Skeletal muscle satellite cell (primary cell): ENCODE measurements around the gene RAMP1. TPM values are rescaled to one million over a fixed set of nuclear protein-coding genes. Genes with fewer than 3 reads are reported as not detected.

Source experiments
- H3K27me3 ChIP-seq: 2 replicates; pipeline ENCODE4 v1.7.0; 2013; ENCODE audit warnings: low read length; ENCODE audit not compliant: control insufficient read depth, insufficient read depth
- H3K36me3 ChIP-seq: 2 replicates; pipeline ENCODE4 v1.7.0; 2013; ENCODE audit warnings: mild to moderate bottlenecking, control low read depth, low read length; ENCODE audit not compliant: insufficient read depth
- H3K4me1 ChIP-seq: 2 replicates; pipeline ENCODE4 v1.7.0; 2013; ENCODE audit warnings: low read length; ENCODE audit not compliant: control insufficient read depth, insufficient read depth
- H3K4me2 ChIP-seq: 2 replicates; pipeline ENCODE4 v1.7.0; 2013; ENCODE audit warnings: mild to moderate bottlenecking, low read length
- H3K4me3 ChIP-seq: 2 replicates; pipeline ENCODE4 v1.7.0; 2013; ENCODE audit warnings: low read length
- H3K9ac ChIP-seq: 2 replicates; pipeline ENCODE4 v1.7.0; 2013; ENCODE audit warnings: mild to moderate bottlenecking, low read depth, low read length, moderate library complexity
- H3K9me3 ChIP-seq: replicated peaks from 2 replicates; pipeline ENCODE4 v1.7.0; 2013; ENCODE audit warnings: mild to moderate bottlenecking, control low read depth, low read length
- total RNA-seq: library from RNA; depleted of rRNA; stranded (reverse); fragments of >200 nt; gene quantifications from 2 replicates; pipeline ENCODE4 v1.2.3, GENCODE V29; 2012; rRNA removed

Gene RAMP1
- 4.8 TPM in 1 of 2 replicates, not detected in the other for total RNA-seq

DNA sequence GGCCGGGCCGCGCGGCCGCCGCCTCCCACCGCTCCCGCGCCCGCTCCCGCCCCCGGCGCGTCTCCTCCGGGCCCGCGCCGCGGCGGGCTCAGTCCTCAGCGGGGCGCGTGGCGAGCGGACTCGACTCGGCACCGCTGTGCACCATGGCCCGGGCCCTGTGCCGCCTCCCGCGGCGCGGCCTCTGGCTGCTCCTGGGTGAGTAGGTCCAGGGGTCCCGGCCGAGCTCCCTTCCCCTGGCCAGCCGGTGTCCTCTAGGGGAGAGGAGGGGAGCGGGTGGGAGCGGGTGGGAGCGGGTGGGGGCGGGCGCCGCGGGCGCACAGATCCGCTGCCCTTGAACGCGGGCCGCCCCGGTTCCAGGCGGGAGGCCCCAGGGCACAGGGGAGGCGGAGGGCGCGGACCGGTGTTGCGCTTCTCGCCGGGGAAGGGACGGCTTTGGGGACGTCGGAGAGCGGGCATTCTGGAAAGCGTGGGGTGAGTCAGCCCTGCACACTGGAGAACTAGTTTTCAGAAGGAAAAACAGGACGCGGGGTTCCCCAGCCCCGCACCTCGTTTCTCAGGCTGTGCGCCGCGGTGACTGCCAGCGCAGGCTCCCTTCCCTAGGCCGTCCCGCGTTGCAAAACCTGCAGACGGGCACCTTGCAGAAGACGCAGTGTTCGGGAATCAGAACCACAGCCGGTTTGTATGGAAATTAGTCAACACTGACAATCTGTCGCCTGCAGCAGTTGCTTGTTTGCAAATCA, at the start of gene RAMP1:
TSS of gene RAMP1 (plus strand) at position 91 of the 740 bp plus-strand sequence. CDS start at position 144, 53 bp downstream.
- Histone ChIP-seq H3K4me3 (peak within 1 kb of the TSS; percentile 74), H3K27me3 (peaks cover 3% of the 10 kb centered on the region), H3K4me2 (peak within 1 kb of the TSS; percentile 91), H3K4me1 (peaks cover 38% of the 10 kb centered on the region), H3K9me3 (no peaks in the 10 kb centered on the region), H3K36me3 (no peaks in the 10 kb centered on the region), H3K9ac (peak within 1 kb of the TSS; percentile 77)

DNA sequence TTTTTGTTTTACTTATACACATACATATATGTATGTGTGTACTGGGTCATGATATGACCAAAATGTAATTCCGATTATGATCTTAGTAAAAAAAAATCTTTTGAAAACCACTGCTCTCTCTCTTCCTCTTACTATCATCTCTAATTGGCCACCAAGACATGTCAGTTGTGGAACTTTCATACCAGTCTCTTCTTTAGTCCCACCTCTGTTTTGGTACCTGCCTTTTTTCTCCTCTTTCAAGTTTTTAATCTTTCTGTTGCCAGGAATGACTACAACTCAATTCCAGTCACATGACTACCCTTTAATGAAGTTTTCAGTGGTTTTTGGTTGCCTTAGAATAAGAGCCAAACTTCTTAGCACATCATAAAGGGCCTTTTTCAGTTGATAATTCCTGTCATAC, 43.8 kb upstream of the RAMP1 start:
- H3K27me3 ChIP-seq = peaks cover 11% of the 10 kb centered on the region
- H3K9ac ChIP-seq = no peak overlapping the region
- H3K4me3 ChIP-seq = no peak overlapping the region
- no peaks in the 10 kb centered on the region for H3K4me1 ChIP-seq
- no peak overlapping the region for H3K4me2 ChIP-seq
- H3K9me3 ChIP-seq = no peaks in the 10 kb centered on the region
- no peaks in the 10 kb centered on the region for H3K36me3 ChIP-seq

DNA sequence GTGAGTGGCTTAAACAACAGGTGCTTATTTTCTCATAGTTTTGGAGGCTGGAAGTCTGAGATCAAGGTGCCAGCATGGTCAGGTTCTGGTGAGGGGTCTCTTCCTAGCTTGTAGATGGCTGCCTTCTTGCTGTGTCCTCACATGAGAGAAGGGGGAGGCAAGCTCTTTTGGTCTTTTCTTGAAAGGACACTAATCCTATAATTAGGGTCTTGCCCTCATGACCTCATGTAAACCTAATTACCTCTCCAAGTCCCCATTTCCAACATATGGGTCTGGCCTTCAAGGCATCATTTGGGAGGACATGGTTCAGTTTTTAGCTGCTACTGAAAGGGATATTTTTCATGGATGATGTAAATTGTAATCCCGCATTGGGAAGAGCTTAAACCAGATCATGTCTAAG, 42.9 kb upstream of the RAMP1 start:
- Histone ChIP-seq H3K36me3 (no peaks in the 10 kb centered on the region), H3K27me3 (peaks cover 7% of the 10 kb centered on the region), H3K4me3 (no peak overlapping the region), H3K4me1 (no peaks in the 10 kb centered on the region), H3K9ac (no peak overlapping the region), H3K4me2 (no peak overlapping the region), H3K9me3 (no peaks in the 10 kb centered on the region)

DNA sequence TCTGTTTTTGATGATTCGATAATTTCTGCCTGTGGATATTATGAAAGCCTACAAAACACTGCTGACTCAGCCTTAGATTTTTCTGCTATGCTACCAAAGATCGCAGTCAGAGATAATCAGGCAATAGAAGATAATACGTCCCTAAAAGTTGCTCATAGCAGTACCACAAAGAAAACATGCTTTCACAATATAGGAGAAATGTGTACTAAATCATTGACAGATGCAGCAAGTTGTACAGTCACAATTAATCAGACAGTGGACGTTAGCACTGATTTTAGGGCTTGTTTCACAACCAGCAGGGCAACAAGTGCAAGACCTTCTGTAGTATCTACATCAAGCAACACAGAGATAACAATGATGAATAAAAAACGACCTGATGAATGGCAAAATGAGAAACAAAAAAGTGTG, 41.4 kb upstream of the RAMP1 start:
- H3K4me2 ChIP-seq = peak overlapping the region; percentile 1
- no peaks in the 10 kb centered on the region for H3K27me3 ChIP-seq
- H3K36me3 ChIP-seq = no peaks in the 10 kb centered on the region
- no peaks in the 10 kb centered on the region for H3K9me3 ChIP-seq
- no peaks in the 10 kb centered on the region for H3K4me1 ChIP-seq
- H3K4me3 ChIP-seq = no peak overlapping the region
- no peak overlapping the region for H3K9ac ChIP-seq

DNA sequence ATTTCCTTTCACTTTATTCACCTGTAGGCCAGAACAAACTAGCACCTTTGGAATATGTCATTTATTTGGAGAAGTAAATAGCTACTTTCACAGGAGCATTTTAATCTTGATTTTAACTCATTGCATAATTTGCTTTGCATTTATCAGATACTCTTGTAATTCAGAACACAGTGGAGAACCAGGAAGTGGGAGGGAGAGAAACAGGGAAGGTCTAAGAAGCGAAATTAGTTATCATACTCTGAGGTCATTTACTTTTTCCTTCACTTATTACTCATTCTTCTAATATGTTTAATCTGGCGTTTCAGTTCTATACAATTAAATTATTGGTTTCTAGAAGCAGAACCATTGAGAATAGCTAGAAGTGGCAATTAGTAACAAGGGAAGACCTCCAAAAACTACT, 40.2 kb upstream of the RAMP1 start:
- no peaks in the 10 kb centered on the region for H3K27me3 ChIP-seq
- no peaks in the 10 kb centered on the region for H3K4me1 ChIP-seq
- no peak overlapping the region for H3K4me2 ChIP-seq
- no peaks in the 10 kb centered on the region for H3K36me3 ChIP-seq
- no peak overlapping the region for H3K9ac ChIP-seq
- H3K9me3 ChIP-seq = no peaks in the 10 kb centered on the region
- H3K4me3 ChIP-seq = no peak overlapping the region

DNA sequence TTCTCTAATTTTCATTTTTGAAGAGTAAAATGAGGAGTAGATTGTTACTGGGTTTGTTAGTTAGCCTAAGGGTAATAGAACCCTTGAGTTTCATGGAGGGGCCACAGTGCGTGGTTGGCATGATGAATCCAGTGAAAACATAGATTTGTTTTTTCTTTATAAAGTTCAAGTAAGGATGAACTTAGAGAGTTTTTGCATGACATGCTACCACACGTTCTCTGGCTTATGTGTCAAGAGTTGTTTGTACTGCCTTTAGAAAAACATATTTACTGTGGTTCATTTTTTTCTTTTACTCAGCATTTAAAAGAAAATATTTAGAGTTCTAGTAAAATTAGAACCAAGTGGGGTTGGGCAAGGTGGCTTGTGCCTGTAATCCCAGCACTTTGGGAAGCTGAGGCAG, 39.0 kb upstream of the RAMP1 start:
- no peaks in the 10 kb centered on the region for H3K9me3 ChIP-seq
- H3K36me3 ChIP-seq = no peaks in the 10 kb centered on the region
- H3K9ac ChIP-seq = no peak overlapping the region
- H3K4me1 ChIP-seq = no peaks in the 10 kb centered on the region
- H3K27me3 ChIP-seq = no peaks in the 10 kb centered on the region
- no peak overlapping the region for H3K4me3 ChIP-seq
- no peak overlapping the region for H3K4me2 ChIP-seq

DNA sequence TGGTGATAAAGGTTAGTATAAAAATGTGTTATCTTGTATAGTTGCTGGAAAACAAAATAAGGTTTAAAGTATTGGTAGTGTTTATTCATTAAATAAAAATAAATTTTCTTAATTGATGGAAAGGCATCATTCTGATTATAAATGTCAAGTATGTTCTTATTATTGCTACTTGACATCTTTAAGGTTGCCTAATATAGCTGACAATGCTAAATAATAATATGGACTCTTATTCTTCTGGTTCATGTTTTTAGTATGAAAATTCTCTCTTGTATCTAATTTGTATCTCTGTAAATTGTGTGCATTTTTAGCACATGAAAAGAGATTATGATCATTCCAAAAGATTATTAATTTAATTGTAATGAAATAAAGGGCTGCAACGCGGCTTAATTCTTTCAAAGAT, 35.9 kb upstream of the RAMP1 start:
- Histone ChIP-seq H3K27me3 (no peaks in the 10 kb centered on the region), H3K4me2 (no peak overlapping the region), H3K9me3 (no peaks in the 10 kb centered on the region)

DNA sequence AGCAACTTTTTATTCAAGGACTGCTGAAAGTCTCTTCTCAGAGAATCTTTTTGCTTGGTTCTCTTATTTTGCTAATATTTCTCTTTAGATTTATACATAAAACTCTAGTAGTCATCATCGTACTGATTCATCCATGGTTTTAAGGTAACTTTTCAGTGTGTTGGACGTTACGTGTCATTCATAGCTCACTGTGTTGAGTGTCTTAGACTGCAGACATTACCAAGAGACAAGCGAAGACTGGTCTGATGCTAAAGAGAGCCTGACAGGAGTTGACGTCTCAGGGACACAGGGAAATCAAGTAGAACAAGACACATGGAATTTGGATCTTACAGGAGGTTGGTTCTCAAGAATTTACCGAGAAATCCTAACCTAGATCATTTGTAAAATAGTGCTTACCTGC, 35.3 kb upstream of the RAMP1 start:
- no peaks in the 10 kb centered on the region for H3K4me1 ChIP-seq
- H3K9me3 ChIP-seq = no peaks in the 10 kb centered on the region
- no peaks in the 10 kb centered on the region for H3K27me3 ChIP-seq
- H3K4me3 ChIP-seq = no peak overlapping the region
- no peak overlapping the region for H3K9ac ChIP-seq
- no peaks in the 10 kb centered on the region for H3K36me3 ChIP-seq
- no peak overlapping the region for H3K4me2 ChIP-seq

More for the DNA sequence above, 35.9 kb upstream of the RAMP1 start:
- no peaks in the 10 kb centered on the region for H3K4me1 ChIP-seq
- no peak overlapping the region for H3K4me3 ChIP-seq
- H3K36me3 ChIP-seq = no peaks in the 10 kb centered on the region
- H3K9ac ChIP-seq = no peak overlapping the region

DNA sequence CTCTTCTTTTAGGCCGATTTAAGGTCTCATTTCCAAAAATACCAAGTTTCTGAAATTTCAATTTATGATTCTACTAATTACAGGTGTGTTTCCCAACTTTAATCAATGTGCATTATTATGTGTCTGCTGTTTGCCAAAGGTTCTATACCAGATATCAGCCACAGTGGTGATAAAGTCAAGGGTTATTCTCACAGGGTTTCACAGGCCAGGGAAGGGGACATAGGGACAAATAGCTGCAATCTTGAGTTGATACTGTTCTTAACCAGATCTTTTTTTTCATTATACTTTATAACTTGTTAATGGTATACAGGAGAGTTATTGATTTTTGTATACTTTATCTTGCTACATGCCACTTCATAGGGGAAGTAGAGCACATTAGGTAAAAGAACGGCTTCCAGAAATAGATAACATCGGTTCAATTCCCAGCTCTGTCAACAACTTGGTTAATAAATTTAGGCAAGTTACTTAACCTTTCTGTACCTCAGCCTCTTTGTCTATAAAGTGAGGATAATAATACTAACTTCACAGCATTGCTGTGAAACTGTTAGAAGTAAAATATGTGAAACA, 31.9 kb upstream of the RAMP1 start:
- Histone ChIP-seq H3K4me3 (no peak overlapping the region), H3K27me3 (no peaks in the 10 kb centered on the region)

DNA sequence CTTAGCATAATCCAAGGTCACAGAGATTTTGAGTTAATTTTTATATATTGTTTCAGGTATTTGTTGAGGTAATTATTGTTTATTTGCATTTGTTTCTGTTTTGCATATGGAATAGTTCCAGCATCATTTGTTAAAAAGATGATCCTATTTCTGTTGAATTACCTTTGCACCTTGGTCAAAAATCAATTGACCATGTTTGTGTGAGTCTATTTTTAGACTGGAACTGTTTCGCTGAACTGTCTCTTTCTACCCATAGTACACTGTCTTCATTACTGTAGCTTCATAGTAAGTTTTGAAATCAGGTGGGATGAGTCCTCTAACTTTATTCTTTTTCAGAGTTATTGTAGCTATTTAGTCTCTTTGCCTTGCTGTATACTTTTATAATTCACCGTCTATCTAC, 28.9 kb upstream of the RAMP1 start:
- H3K4me1 ChIP-seq = no peaks in the 10 kb centered on the region
- H3K4me2 ChIP-seq = no peak overlapping the region
- no peaks in the 10 kb centered on the region for H3K9me3 ChIP-seq
- no peaks in the 10 kb centered on the region for H3K27me3 ChIP-seq
- no peaks in the 10 kb centered on the region for H3K36me3 ChIP-seq
- no peak overlapping the region for H3K4me3 ChIP-seq
- H3K9ac ChIP-seq = no peak overlapping the region

More for the DNA sequence above, 31.9 kb upstream of the RAMP1 start:
- Histone ChIP-seq H3K4me1 (no peaks in the 10 kb centered on the region), H3K4me2 (no peak overlapping the region), H3K9ac (no peak overlapping the region), H3K36me3 (no peaks in the 10 kb centered on the region), H3K9me3 (no peaks in the 10 kb centered on the region)

DNA sequence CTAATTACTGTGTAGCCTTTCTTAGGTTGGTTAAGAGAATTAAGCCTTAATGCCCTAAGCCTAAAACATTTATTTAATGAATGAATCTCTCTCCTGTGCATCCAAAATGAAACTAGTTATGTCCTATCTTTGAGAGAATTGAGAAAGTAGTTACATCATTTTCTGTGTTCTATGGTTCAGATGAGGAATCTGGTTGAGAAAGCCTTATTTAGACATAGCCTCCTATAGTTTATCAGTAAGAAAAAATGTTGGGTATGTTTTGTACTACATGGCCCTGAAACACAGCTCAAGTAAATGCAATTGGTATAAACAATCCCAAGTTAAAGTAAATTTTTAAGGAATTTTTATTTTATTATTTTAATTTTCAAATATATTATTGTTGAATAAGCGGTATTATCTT, 25.9 kb upstream of the RAMP1 start:
- Histone ChIP-seq H3K9ac (no peak overlapping the region), H3K4me2 (no peak overlapping the region), H3K27me3 (no peaks in the 10 kb centered on the region), H3K4me3 (no peak overlapping the region), H3K4me1 (no peaks in the 10 kb centered on the region), H3K36me3 (no peaks in the 10 kb centered on the region), H3K9me3 (no peaks in the 10 kb centered on the region)

DNA sequence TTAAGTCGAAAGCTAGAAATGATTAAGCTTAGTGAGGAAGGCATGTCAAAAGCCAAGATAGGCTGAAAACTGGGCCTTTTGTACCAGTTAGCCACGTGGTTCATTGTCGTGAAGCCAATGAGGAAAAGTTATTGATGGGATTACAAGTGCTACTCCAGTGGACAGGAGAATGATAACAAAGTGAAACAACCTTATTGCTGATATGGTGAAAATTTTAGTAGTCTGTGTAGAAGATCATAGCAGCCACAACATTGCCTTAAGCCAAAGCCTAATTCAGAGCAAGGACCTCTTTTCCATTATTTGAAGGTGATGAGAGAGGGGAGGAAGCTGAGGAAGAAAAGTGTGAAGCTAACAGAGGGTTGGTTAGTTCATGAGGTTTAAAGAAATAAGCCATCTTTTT, 24.1 kb upstream of the RAMP1 start:
- Histone ChIP-seq H3K9ac (no peak overlapping the region), H3K4me2 (no peak overlapping the region), H3K36me3 (no peaks in the 10 kb centered on the region), H3K4me1 (no peaks in the 10 kb centered on the region), H3K4me3 (no peak overlapping the region), H3K27me3 (no peaks in the 10 kb centered on the region), H3K9me3 (no peaks in the 10 kb centered on the region)
